Measurements from ENCODE around the gene PLD3. TPM values are rescaled to one million over a fixed set of nuclear protein-coding genes. Genes with fewer than 3 reads are reported as not detected.

Gene PLD3
- total RNA-seq, 1 donor from 2014 or later, result 1,227 TPM

GRCh38 chr19:40383668-40384248 lies 35.3 kb downstream of the PLD3 start:
- Mint-ChIP-seq H3K27ac (ENCODE audit: unreplicated experiment) (no peak overlapping the region), H3K27me3 (ENCODE audit: unreplicated experiment) (peaks cover 13% of the 10 kb centered on the region), H3K9me3 (ENCODE audit: unreplicated experiment) (peaks cover 13% of the 10 kb centered on the region), H3K36me3 (ENCODE audit: unreplicated experiment) (no peaks in the 10 kb centered on the region), H3K4me1 (ENCODE audit: low read depth, unreplicated experiment) (no peaks in the 10 kb centered on the region), H3K4me3 (ENCODE audit: unreplicated experiment) (no peak overlapping the region)
- TF ChIP-seq CTCF (IDR thresholded peaks at IDR 0.05; ENCODE audit: partially characterized antibody, unreplicated experiment), result no peak
- DNase-seq, result no peak

- TF ChIP-seq CTCF (IDR thresholded peaks at IDR 0.05; ENCODE audit: partially characterized antibody, unreplicated experiment), result no peak
- no peak overlapping the region for H3K27ac Mint-ChIP-seq (ENCODE audit: unreplicated experiment)
Observed at GRCh38 chr19:40387155-40387554, 38.7 kb downstream of the PLD3 start.

GRCh38 chr19:40388481-40388880 lies 40.0 kb downstream of the PLD3 start:
- Mint-ChIP-seq H3K9me3 (ENCODE audit: unreplicated experiment) (peaks cover 15% of the 10 kb centered on the region), H3K27ac (ENCODE audit: unreplicated experiment) (no peak overlapping the region), H3K36me3 (ENCODE audit: unreplicated experiment) (no peaks in the 10 kb centered on the region), H3K4me1 (ENCODE audit: low read depth, unreplicated experiment) (no peaks in the 10 kb centered on the region), H3K27me3 (ENCODE audit: unreplicated experiment) (peaks cover 8% of the 10 kb centered on the region), H3K4me3 (ENCODE audit: unreplicated experiment) (no peak overlapping the region)
- no peak for TF ChIP-seq CTCF (IDR thresholded peaks at IDR 0.05; ENCODE audit: partially characterized antibody, unreplicated experiment)
- no peak for DNase-seq

More at GRCh38 chr19:40387155-40387554, 38.7 kb downstream of the PLD3 start:
- Mint-ChIP-seq H3K4me3 (ENCODE audit: unreplicated experiment) (no peak overlapping the region), H3K27me3 (ENCODE audit: unreplicated experiment) (peaks cover 8% of the 10 kb centered on the region), H3K9me3 (ENCODE audit: unreplicated experiment) (peaks cover 8% of the 10 kb centered on the region), H3K36me3 (ENCODE audit: unreplicated experiment) (no peaks in the 10 kb centered on the region), H3K4me1 (ENCODE audit: low read depth, unreplicated experiment) (no peaks in the 10 kb centered on the region)
- DNase-seq, result no peak

GRCh38 chr19:40389404-40390083 lies 41.0 kb downstream of the PLD3 start:
- Mint-ChIP-seq H3K4me1 (ENCODE audit: low read depth, unreplicated experiment) (no peaks in the 10 kb centered on the region), H3K4me3 (ENCODE audit: unreplicated experiment) (no peak overlapping the region), H3K27ac (ENCODE audit: unreplicated experiment) (no peak overlapping the region), H3K36me3 (ENCODE audit: unreplicated experiment) (no peaks in the 10 kb centered on the region), H3K9me3 (ENCODE audit: unreplicated experiment) (peaks cover 15% of the 10 kb centered on the region), H3K27me3 (ENCODE audit: unreplicated experiment) (peaks cover 4% of the 10 kb centered on the region)
- TF ChIP-seq CTCF (IDR thresholded peaks at IDR 0.05; ENCODE audit: partially characterized antibody, unreplicated experiment), result no peak
- DNase-seq, result no peak

GRCh38 chr19:40390084-40390742 lies 41.7 kb downstream of the PLD3 start, which contains the start of gene HIPK4:
Gene HIPK4, minus strand, starts transcription at chr19:40390181. Its CDS starts 279 bp downstream, at chr19:40389902.
- H3K27me3 Mint-ChIP-seq (ENCODE audit: unreplicated experiment), result peaks cover 4% of the 10 kb centered on the region
- H3K4me1 Mint-ChIP-seq (ENCODE audit: low read depth, unreplicated experiment), result no peaks in the 10 kb centered on the region
- no peak for DNase-seq
- no peak for TF ChIP-seq CTCF (IDR thresholded peaks at IDR 0.05; ENCODE audit: partially characterized antibody, unreplicated experiment)
- H3K36me3 Mint-ChIP-seq (ENCODE audit: unreplicated experiment), result no peaks in the 10 kb centered on the region
- H3K9me3 Mint-ChIP-seq (ENCODE audit: unreplicated experiment), result peaks cover 12% of the 10 kb centered on the region
- H3K4me3 Mint-ChIP-seq (ENCODE audit: unreplicated experiment), result no peak within 1 kb of the TSS
- no peak within 1 kb of the TSS for H3K27ac Mint-ChIP-seq (ENCODE audit: unreplicated experiment)
